ENCODE data around the gene ASTL.

ASTL gene

GRCh38 chr2:96171831-96172230 lies 33.5 kb upstream of the ASTL start:
- POLR2A ChIA-PET: no interaction called here
- Histone ChIP-seq H3K9me3 (ENCODE audit: control insufficient read depth, insufficient read depth, low read depth, low read length) (no peaks in the 10 kb centered on the region), H3K27ac (ENCODE audit: extremely low read depth, low read depth, low read length) (no peak overlapping the region), H3K4me1 (ENCODE audit: control insufficient read depth, insufficient read depth, low read length) (no peaks in the 10 kb centered on the region), H3K36me3 (ENCODE audit: control insufficient read depth in 2 of 2, insufficient read depth in 1 of 2, low read length in 2 of 2) (no peaks in the 10 kb centered on the region), H3K4me3 (ENCODE audit: low read depth, low read length) (no peak overlapping the region)
- CTCF ChIA-PET: no interaction called here
- TF ChIP-seq ZNF529 (tag by site-specific recombination; IDR thresholded peaks at IDR 0.05; ENCODE audit: insufficient replicate concordance) (no peak), ZNF514 (tag by site-specific recombination; IDR thresholded peaks at IDR 0.05) (no peak), ZBTB17 (tag by site-specific recombination; IDR thresholded peaks at IDR 0.05) (no peak), ZNF513 (tag by site-specific recombination; IDR thresholded peaks at IDR 0.05) (no peak)
- TF ChIP-seq, protein P1, sequence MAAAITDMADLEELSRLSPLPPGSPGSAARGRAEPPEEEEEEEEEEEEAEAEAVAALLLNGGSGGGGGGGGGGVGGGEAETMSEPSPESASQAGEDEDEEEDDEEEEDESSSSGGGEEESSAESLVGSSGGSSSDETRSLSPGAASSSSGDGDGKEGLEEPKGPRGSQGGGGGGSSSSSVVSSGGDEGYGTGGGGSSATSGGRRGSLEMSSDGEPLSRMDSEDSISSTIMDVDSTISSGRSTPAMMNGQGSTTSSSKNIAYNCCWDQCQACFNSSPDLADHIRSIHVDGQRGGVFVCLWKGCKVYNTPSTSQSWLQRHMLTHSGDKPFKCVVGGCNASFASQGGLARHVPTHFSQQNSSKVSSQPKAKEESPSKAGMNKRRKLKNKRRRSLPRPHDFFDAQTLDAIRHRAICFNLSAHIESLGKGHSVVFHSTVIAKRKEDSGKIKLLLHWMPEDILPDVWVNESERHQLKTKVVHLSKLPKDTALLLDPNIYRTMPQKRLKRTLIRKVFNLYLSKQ (tag by site-specific recombination; IDR thresholded peaks at IDR 0.05; ENCODE audit: borderline replicate concordance): no peak

GRCh38 chr2:96170626-96171025 lies 32.3 kb upstream of the ASTL start:
- H3K4me1 ChIP-seq (ENCODE audit: control insufficient read depth, insufficient read depth, low read length): no peaks in the 10 kb centered on the region
- CTCF ChIA-PET: interaction anchor here (0.7 kb wide), 1 partner anchor 74 kb away, joined by 7 read pairs; no protein-coding TSS in a partner anchor

GRCh38 chr2:96169868-96170507 lies 31.7 kb upstream of the ASTL start:
- ChIA-PET POLR2A (no interaction called here), CTCF (interaction anchor here (0.7 kb wide), 1 partner anchor 74 kb away, joined by 7 read pairs; no protein-coding TSS in a partner anchor)
- Histone ChIP-seq H3K4me3 (ENCODE audit: low read depth, low read length) (no peak overlapping the region), H3K36me3 (ENCODE audit: control insufficient read depth in 2 of 2, insufficient read depth in 1 of 2, low read length in 2 of 2) (no peaks in the 10 kb centered on the region), H3K27ac (ENCODE audit: extremely low read depth, low read depth, low read length) (no peak overlapping the region), H3K4me1 (ENCODE audit: control insufficient read depth, insufficient read depth, low read length) (no peaks in the 10 kb centered on the region), H3K9me3 (ENCODE audit: control insufficient read depth, insufficient read depth, low read depth, low read length) (no peaks in the 10 kb centered on the region)
- TF ChIP-seq ZSCAN23 (tag by site-specific recombination; IDR thresholded peaks at IDR 0.05): no peak
- TF ChIP-seq SP7 (tag by site-specific recombination; IDR thresholded peaks at IDR 0.05): no peak
- no peak for TF ChIP-seq ZBTB7A (tag by site-specific recombination; IDR thresholded peaks at IDR 0.05; ENCODE audit: low read depth)
- no peak for TF ChIP-seq ZNF169 (tag by site-specific recombination; IDR thresholded peaks at IDR 0.05)
- TF ChIP-seq ZFHX2 (tag by site-specific recombination; conservative IDR thresholded peaks at IDR 0.05): no peak
- no peak for TF ChIP-seq ZNF221 (tag by site-specific recombination; IDR thresholded peaks at IDR 0.05; ENCODE audit: borderline replicate concordance)
- no peak for TF ChIP-seq ZBTB17 (tag by site-specific recombination; IDR thresholded peaks at IDR 0.05)
- 0 out of 2 replicates have a peak, but pooled peaks have one; percentile 44 for TF ChIP-seq ZNF580 (tag by site-specific recombination; IDR thresholded peaks at IDR 0.05)
- TF ChIP-seq ZNF518A (tag by site-specific recombination; conservative IDR thresholded peaks at IDR 0.05; ENCODE audit: low read depth): no peak
- TF ChIP-seq ZNF146 (tag by site-specific recombination; IDR thresholded peaks at IDR 0.05): peak; percentile 90
- TF ChIP-seq ZSCAN16 (tag by site-specific recombination; IDR thresholded peaks at IDR 0.05): no peak

More at GRCh38 chr2:96170626-96171025, 32.3 kb upstream of the ASTL start:
- H3K36me3 ChIP-seq (ENCODE audit: control insufficient read depth in 2 of 2, insufficient read depth in 1 of 2, low read length in 2 of 2): no peaks in the 10 kb centered on the region
- H3K4me3 ChIP-seq (ENCODE audit: low read depth, low read length): no peak overlapping the region
- no peaks in the 10 kb centered on the region for H3K9me3 ChIP-seq (ENCODE audit: control insufficient read depth, insufficient read depth, low read depth, low read length)
- POLR2A ChIA-PET: no interaction called here
- no peak for TF ChIP-seq ZNF302 (tag by site-specific recombination; IDR thresholded peaks at IDR 0.05; ENCODE audit: low read depth)
- no peak for TF ChIP-seq ZNF146 (tag by site-specific recombination; IDR thresholded peaks at IDR 0.05)
- TF ChIP-seq ZNF707 (tag by site-specific recombination; IDR thresholded peaks at IDR 0.05): no peak
- no peak for TF ChIP-seq ZNF623 (tag by site-specific recombination; IDR thresholded peaks at IDR 0.05)
- TF ChIP-seq KLF1 (tag by site-specific recombination; IDR thresholded peaks at IDR 0.05): no peak
- TF ChIP-seq ZNF398 (tag by site-specific recombination; IDR thresholded peaks at IDR 0.05): no peak
- no peak overlapping the region for H3K27ac ChIP-seq (ENCODE audit: extremely low read depth, low read depth, low read length)

Data from HEK293 (cell line).